Aorta (tissue), 5 donors: Measurements from ENCODE around the gene CCNJL. TPM values are rescaled to one million over a fixed set of nuclear protein-coding genes. Genes with fewer than 3 reads are reported as not detected.
A peak's percentile ranks its signal among the peaks of the same experiment; 100 is the strongest.

Experiments
- ATAC-seq: fragments of 200-7000 bp; cut with Tn5 transposase; one replicate; pipeline ENCODE4 v1.9.1; 2022; ENCODE audit warnings: moderate library complexity; ENCODE audit not compliant: low FRiP score
- DNase-seq, 2 donors: peaks; one replicate each; pipeline ENCODE4 v3.0.0-alpha.2; 2020
- H3K27ac ChIP-seq, 2 donors: one replicate each; pipeline ENCODE4 v1.5.1; 2013; ENCODE audit warnings: low read length in 2 of 2, mild to moderate bottlenecking in 2 of 2, moderate library complexity in 2 of 2, control low read depth in 1 of 2, inconsistent platforms in 1 of 2, low read depth in 1 of 2
- H3K27me3 ChIP-seq, 2 donors: one replicate each; pipeline ENCODE4 v1.6.1; 2013; ENCODE audit warnings: control low read depth in 1 of 2, low read length in 1 of 2, mild to moderate bottlenecking in 1 of 2, moderate library complexity in 1 of 2; ENCODE audit not compliant: insufficient read depth in 2 of 2, control insufficient read depth in 1 of 2
- H3K36me3 ChIP-seq, 2 donors: one replicate each; pipeline ENCODE4 v1.6.1; 2013; ENCODE audit warnings: control low read depth in 1 of 2, low read length in 1 of 2, mild to moderate bottlenecking in 1 of 2; ENCODE audit not compliant: insufficient read depth in 2 of 2, control insufficient read depth in 1 of 2
- H3K4me1 ChIP-seq, 2 donors: one replicate each; pipeline ENCODE4 v1.6.1; 2013; ENCODE audit warnings: low read length in 2 of 2, control low read depth in 1 of 2, mild to moderate bottlenecking in 1 of 2, moderate library complexity in 1 of 2; ENCODE audit not compliant: insufficient read depth in 2 of 2, control insufficient read depth in 1 of 2
- H3K4me3 ChIP-seq, 2 donors: one replicate each; pipeline ENCODE4 v1.5.1; 2013; ENCODE audit warnings: low read length in 2 of 2, control low read depth in 1 of 2, mild to moderate bottlenecking in 1 of 2
- H3K9me3 ChIP-seq: one replicate; pipeline ENCODE4 v1.6.1; 2013; ENCODE audit warnings: mild to moderate bottlenecking, low read length; ENCODE audit not compliant: control insufficient read depth
- WGBS, 2 donors: extraction: QIAGEN DNeasy Blood & Tissue Kit; methylation state at CpG; one replicate each; pipeline ENCODE4 v1.1.7; 2013; 5-methylcytosine and 5-hydroxymethylcytosine counted together
- intact Hi-C, 2 donors: fragments of 100-400 bp; cut with DNase I; formaldehyde crosslinking; loops; one replicate each; pipeline versions ENCODE4 v1.14.2 to v1.15.0; 2022
- long read RNA-seq, 2 donors: library from polyadenylated mRNA; unstranded; transcript quantifications; one replicate each; pipeline ENCODE4 v2.0.0, GENCODE V29; 2020 to 2021
- polyA plus RNA-seq, 2 donors: library from polyadenylated mRNA; stranded (reverse); fragments of 200-250 nt; gene quantifications; one replicate each; pipeline ENCODE4 v1.2.3, GENCODE V29; 2013
- total RNA-seq, 2 donors: library from RNA; stranded (reverse); fragmentation: NEBNext Ultra II Directional; extraction: Animal tissue kit (Norgen Biotek cat#: 25700); gene quantifications; one replicate each; pipeline ENCODE4 v1.2.1, GENCODE V29; 2021
- donor health status: healthy with polysubstance abuse.
- donor health status: Bipolar disorder and iron deficiency.
- donor health status: DM: no; HTN: no; CAD: no.
- donor health status: DM: no; HTN: no; CAD: no.
- donor health status: DM: yes; HTN: yes; CAD: no.

The CCNJL gene
- total RNA-seq (1 to 10 TPM; 2.6 to 3.5 TPM), polyA plus RNA-seq (under 1 TPM in 1 of 2 donors, not detected in 1; 0.18 TPM)
- long read RNA-seq, donor 1, partial matches to known transcripts: 1 of 3 reads
- long read RNA-seq, donor 1, other reads (novel, unspliced or antisense): 2 of 3 reads
- long read RNA-seq, donor 2, partial matches to known transcripts: 2 of 7 reads
- long read RNA-seq, donor 2, other reads (novel, unspliced or antisense): 5 of 7 reads

DNA sequence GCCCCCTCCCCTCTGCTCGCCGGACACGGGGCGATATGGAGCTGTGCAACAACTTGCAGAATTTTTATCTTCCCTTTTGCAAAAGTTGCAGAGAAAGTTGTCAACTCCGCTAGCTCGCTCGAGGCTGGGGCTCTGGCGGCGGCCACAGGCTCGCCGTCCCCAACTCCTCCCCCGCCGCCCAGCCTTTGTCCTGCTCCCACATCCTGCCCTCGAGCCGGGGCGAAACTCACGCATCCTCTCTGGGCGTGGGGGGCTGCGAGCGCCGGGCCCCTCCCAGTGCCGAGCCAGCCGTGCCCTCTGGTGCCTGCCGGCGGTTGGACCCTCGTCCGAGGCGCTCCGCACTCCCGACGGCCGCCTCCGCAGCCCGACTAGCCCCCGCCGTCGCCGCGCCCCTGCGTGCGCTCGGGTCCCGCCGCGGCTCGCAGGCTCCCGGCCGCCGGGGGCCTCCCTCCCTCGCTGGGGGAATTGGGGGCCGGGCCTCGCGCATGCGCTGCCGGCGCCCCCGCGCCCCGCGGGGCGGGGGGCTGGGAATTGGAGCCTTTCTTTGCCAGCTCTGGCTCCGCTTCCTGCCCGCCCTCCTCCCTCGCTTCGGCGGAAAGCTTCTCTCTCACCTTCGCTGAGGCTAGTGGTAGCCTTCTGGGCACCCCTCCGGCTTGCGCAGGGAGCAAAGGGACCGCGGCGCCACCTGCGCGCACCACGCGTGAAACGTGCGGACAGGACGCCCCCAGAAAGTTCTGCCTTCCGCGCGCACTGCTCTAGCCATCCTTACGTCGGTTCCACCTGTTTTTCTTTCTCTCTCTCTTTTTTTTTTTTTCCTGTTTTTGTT, at the start of gene CCNJL:
Gene CCNJL (minus strand): TSS at position 431 of the 826 bp plus-strand sequence. CDS start 641 bp downstream, outside the sequence.
- no peaks in the 10 kb centered on the region for H3K36me3 ChIP-seq
- peak; percentile 79 for ATAC-seq
- no peaks in the 10 kb centered on the region for H3K27me3 ChIP-seq
- peak within 1 kb of the TSS; percentile 7 to 66 for H3K4me3 ChIP-seq
- no peaks in the 10 kb centered on the region for H3K4me1 ChIP-seq
- no peak within 1 kb of the TSS for H3K27ac ChIP-seq
- 0 to 1% methylated on average over 50 to 84 of the region's 84 CpGs for WGBS, 2 donors
- intact Hi-C loops: no loop called here
- peak; percentile 58 to 83 for DNase-seq
- no peaks in the 10 kb centered on the region for H3K9me3 ChIP-seq

GRCh38 chr5:160361624-160362228, 49.4 kb upstream of the CCNJL start:
- H3K36me3 ChIP-seq: no peaks in the 10 kb centered on the region
- DNase-seq (no peak), ATAC-seq (no peak)
- WGBS, 2 donors: 76 to 80% methylated on average over 9 of the region's 9 CpGs
- H3K27me3 ChIP-seq: no peaks in the 10 kb centered on the region
- intact Hi-C loops: loop anchor here in 1 of 2 donors (5.0 kb wide), 1 partner anchor 36 kb away; no protein-coding TSS in a partner anchor
- H3K27ac ChIP-seq: peak overlapping the region in 1 of 2 donors; percentile 36
- peaks cover 1 to 10% of the 10 kb centered on the region in 2 donors for H3K4me1 ChIP-seq
- H3K9me3 ChIP-seq: no peaks in the 10 kb centered on the region
- no peak overlapping the region for H3K4me3 ChIP-seq

DNA sequence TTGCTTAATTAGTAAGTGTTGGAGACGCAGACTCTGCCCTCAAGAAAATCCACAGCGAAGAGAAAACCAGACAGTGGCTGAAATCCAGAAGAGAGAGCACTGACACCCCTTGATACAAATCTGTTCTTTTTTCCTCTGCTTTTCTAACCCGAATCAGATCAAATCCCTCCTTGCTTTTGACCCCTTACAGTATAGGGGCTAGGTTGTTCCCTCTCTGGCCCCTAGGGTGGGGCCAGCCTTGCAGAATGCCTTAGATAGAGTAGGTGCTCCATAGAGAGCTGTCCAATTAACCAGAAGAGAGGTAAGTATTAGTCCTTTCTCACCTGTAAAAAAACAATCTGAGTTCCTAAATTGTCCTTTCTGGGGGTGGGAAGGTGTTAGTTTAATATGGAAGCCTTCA, 47.9 kb upstream of the CCNJL start:
- H3K27me3 ChIP-seq: no peaks in the 10 kb centered on the region
- ATAC-seq (no peak), DNase-seq (no peak)
- H3K9me3 ChIP-seq: no peaks in the 10 kb centered on the region
- H3K27ac ChIP-seq: peak overlapping the region; percentile 7 to 10
- no peak overlapping the region for H3K4me3 ChIP-seq
- H3K4me1 ChIP-seq: peaks cover 1 to 10% of the 10 kb centered on the region in 2 donors
- no peaks in the 10 kb centered on the region for H3K36me3 ChIP-seq
- WGBS, 2 donors: 7 to 12% methylated on average over 3 of the region's 3 CpGs
- intact Hi-C loops: loop anchor here in 1 of 2 donors (5.0 kb wide), 1 partner anchor 37 kb away; no protein-coding TSS in a partner anchor

- WGBS, 2 donors: 0 to 8% methylated on average over 4 of the region's 4 CpGs
- ATAC-seq (no peak), DNase-seq (no peak)
- no peak overlapping the region for H3K4me3 ChIP-seq
- no peaks in the 10 kb centered on the region for H3K36me3 ChIP-seq
- no peaks in the 10 kb centered on the region for H3K9me3 ChIP-seq
- peaks cover 1 to 10% of the 10 kb centered on the region in 2 donors for H3K4me1 ChIP-seq
- no peaks in the 10 kb centered on the region for H3K27me3 ChIP-seq
- peak overlapping the region; percentile 10 to 31 for H3K27ac ChIP-seq
- intact Hi-C loops: loop anchor here (5.0 to 10.0 kb wide), 2 partner anchors 37 to 245 kb away; partner anchors contain the start of gene PWWP2A (in 1 of the 2)
Observed at GRCh38 chr5:160359816-160360215, 47.5 kb upstream of the CCNJL start.

DNA sequence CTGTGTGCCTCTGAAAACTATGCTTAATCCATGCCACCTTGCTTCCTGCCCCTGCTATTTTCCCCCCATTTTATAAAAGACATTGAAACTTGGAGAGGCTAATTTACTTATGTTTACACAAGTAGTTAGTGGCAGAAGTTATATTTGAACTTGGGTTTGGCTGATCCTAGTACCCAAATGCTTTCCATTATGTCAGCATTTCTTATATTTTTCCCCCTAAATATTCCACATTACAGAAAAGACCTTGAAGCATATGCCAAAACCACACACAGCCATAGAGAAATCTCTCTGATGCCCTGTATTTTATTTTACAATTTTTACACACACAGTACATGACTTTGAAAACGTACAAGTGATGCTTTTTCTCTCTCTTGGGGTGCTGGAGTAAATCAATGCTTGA, 46.9 kb upstream of the CCNJL start:
- H3K27ac ChIP-seq: peak overlapping the region; percentile 10 to 31
- WGBS, 2 donors: 0 to 6% methylated on average over 1 of the region's 1 CpG

DNA sequence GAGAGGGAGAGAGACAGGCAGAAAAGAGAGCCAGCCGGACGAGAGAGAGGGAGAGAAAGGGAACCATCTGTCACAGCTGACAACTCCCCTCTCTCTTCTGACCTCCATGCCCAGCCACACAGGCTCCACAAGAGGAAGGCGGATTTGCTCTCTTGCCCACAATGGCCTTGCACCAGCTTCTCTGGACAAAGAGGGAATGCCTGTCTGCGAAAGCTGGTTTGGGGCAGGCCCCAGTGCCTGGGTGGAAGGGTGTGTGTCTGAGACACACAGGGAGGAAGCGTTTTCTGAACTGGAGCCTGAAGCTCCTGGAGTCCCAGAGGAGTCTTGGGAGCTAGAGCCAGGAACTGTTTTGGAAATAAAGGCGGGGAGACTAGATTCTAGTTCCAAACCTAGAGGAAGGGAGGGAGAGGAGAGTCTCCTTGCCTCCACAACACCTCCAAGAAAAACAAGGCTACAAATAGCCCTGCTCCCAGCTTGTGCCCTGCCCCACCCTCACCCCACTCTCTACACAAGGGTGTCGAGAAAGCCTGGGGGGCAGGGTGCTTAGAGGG, 45.6 kb upstream of the CCNJL start:
- Histone ChIP-seq H3K4me3 (no peak overlapping the region), H3K36me3 (no peaks in the 10 kb centered on the region), H3K27me3 (no peaks in the 10 kb centered on the region), H3K4me1 (peaks cover 1 to 10% of the 10 kb centered on the region in 2 donors), H3K27ac (peak overlapping the region; percentile 23 to 98), H3K9me3 (no peaks in the 10 kb centered on the region)
- intact Hi-C loops: loop anchor here in 1 of 2 donors (10.0 kb wide), 1 partner anchor 243 kb away; the partner anchor contains the start of gene PWWP2A
- 4 to 6% methylated on average over 6 to 7 of the region's 7 CpGs for WGBS, 2 donors
- peak in 1 of 2 donors; percentile 71 for DNase-seq
- peak; percentile 83 for ATAC-seq

More for the DNA sequence above, 46.9 kb upstream of the CCNJL start:
- DNase-seq (no peak), ATAC-seq (no peak)
- intact Hi-C loops: loop anchor here in 1 of 2 donors (10.0 kb wide), 1 partner anchor 244 kb away; the partner anchor contains the start of gene PWWP2A
- Histone ChIP-seq H3K36me3 (no peaks in the 10 kb centered on the region), H3K9me3 (no peaks in the 10 kb centered on the region), H3K27me3 (no peaks in the 10 kb centered on the region), H3K4me1 (peaks cover 1 to 10% of the 10 kb centered on the region in 2 donors), H3K4me3 (no peak overlapping the region)

DNA sequence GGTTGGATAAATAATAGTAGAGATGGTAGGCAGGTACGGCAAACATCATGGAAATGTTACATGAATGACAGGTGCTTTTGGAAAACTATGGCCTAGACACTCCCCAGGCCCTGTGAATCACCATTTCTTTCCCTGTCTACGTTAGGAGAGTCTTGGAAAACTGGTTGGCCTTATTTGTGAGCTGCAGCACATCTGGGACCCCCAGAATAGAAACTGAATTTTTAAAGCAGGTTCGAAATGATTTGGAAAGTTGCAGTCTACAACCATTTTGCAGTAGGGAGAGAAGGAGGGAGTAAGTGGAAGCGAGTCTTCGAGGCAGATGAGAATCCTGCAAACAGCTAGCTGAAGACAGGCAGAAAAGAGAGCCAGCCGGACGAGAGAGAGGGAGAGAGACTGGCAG, 45.0 kb upstream of the CCNJL start:
- DNase-seq (no peak), ATAC-seq (peak; percentile 15)
- H3K4me1 ChIP-seq: peaks cover 1 to 10% of the 10 kb centered on the region in 2 donors
- intact Hi-C loops: loop anchor here in 1 of 2 donors (10.0 kb wide), 1 partner anchor 243 kb away; the partner anchor contains the start of gene PWWP2A
- 5 to 7% methylated on average over 7 of the region's 7 CpGs for WGBS, 2 donors
- H3K36me3 ChIP-seq: no peaks in the 10 kb centered on the region
- peak overlapping the region; percentile 23 to 98 for H3K27ac ChIP-seq
- H3K4me3 ChIP-seq: no peak overlapping the region
- H3K9me3 ChIP-seq: no peaks in the 10 kb centered on the region
- H3K27me3 ChIP-seq: no peaks in the 10 kb centered on the region
